Measurements from ENCODE around the gene HIF3A. TPM values are rescaled to one million over a fixed set of nuclear protein-coding genes. Genes with fewer than 3 reads are reported as not detected.
"Not testable (repeated sequence)": the region's sequence is repeated elsewhere in the genome, so short reads cannot be mapped to it uniquely, and the experiment has no call there.

HIF3A gene
- total RNA-seq, 1 experiment from 2014 or later, result 0.98 TPM

- ChIA-PET POLR2A (interaction anchor here (1.1 kb wide), 1 partner anchor 184 kb away, joined by 3 read pairs; no protein-coding TSS in a partner anchor), RAD21 (ENCODE audit: low non-redundant PET in 1 of 2, low total read pairs in 2 of 2, uncharacterized antibody in 2 of 2, unreplicated experiment in 2 of 2) (interaction anchor here in 1 of 2 experiments (1.6 kb wide), 1 partner anchor 185 kb away, joined by 3 read pairs; no protein-coding TSS in a partner anchor), CTCF (interaction anchor here (0.6 to 12.3 kb wide), 2 partner anchors 18 to 183 kb away, joined by 3 to 305 read pairs; no protein-coding TSS in a partner anchor)
- H3K36me3 ChIP-seq (ENCODE audit: control insufficient read depth in 1 of 2, insufficient read depth in 2 of 2, low read length in 2 of 2); H3K9me2 ChIP-seq (ENCODE audit: insufficient read depth); H3K9me3 ChIP-seq (ENCODE audit: control insufficient read depth in 1 of 2, insufficient read depth in 1 of 2, low read depth in 1 of 2, low read length in 2 of 2); H3K79me2 ChIP-seq (ENCODE audit: insufficient read depth, low read length); H3K27ac ChIP-seq (ENCODE audit: low read depth, low read length); H4K20me1 ChIP-seq (ENCODE audit: insufficient read depth); H2AFZ ChIP-seq (ENCODE audit: low read depth, low read length, poor library complexity, severe bottlenecking); H3K9ac ChIP-seq (ENCODE audit: low read length); BruUV-seq (replicated peaks); intact Hi-C loops (cut with micrococcal nuclease); H3K4me3 ChIP-seq (replicated peaks in 1 of 2; ENCODE audit: low read depth in 1 of 2, low read length in 2 of 2): not testable (repeated sequence)
- H3K4me1 ChIP-seq (ENCODE audit: control insufficient read depth in 1 of 2, insufficient read depth in 2 of 2, low read length in 2 of 2), result peaks cover 29% of the 10 kb centered on the region in 2 experiments
- peak; percentile 76 for ATAC-seq
- DNase-seq (ENCODE audit: low read depth, low spot score), result peak; percentile 78
- peak; percentile 91 for TF ChIP-seq SP1 (IDR thresholded peaks at IDR 0.05; ENCODE audit: low read depth)
- TF ChIP-seq FOSL1 (IDR thresholded peaks at IDR 0.05; ENCODE audit: low read depth), result peak; percentile 99
- peak; percentile 54 for TF ChIP-seq ZBTB33 (IDR thresholded peaks at IDR 0.05; ENCODE audit: extremely low read depth, insufficient replicate concordance, low read length)
- peak; percentile 73 for TF ChIP-seq MAX (IDR thresholded peaks at IDR 0.05)
- TF ChIP-seq TCF7L2 (IDR thresholded peaks at IDR 0.05; ENCODE audit: borderline replicate concordance, extremely low read depth, insufficient read depth, insufficient read length), result peak; percentile 79
- TF ChIP-seq CBX3 (IDR thresholded peaks at IDR 0.05; ENCODE audit: low read depth), result peak; percentile 86
- TF ChIP-seq POLR2AphosphoS5 (IDR thresholded peaks at IDR 0.05; ENCODE audit: low read depth, low read length), result peak; percentile 61; the same call in 1 of the 2 replicates
- TF ChIP-seq SRF (IDR thresholded peaks at IDR 0.05; ENCODE audit: low read depth), result peak; percentile 87
- TF ChIP-seq CEBPB (IDR thresholded peaks at IDR 0.05; ENCODE audit: low read depth), result peak; percentile 87
- TF ChIP-seq SIN3A (IDR thresholded peaks at IDR 0.05; ENCODE audit: low read depth), result peak; percentile 94
- TF ChIP-seq JUND (IDR thresholded peaks at IDR 0.05), result peak; percentile 97
- 0 out of 2 replicates have a peak, but pooled peaks have one; percentile 28 for TF ChIP-seq EGR1 (IDR thresholded peaks at IDR 0.05; ENCODE audit: low read depth)
- H3K27me3 ChIP-seq (ENCODE audit: insufficient read depth, low read length), result peaks cover 32% of the 10 kb centered on the region
- peak overlapping the region; percentile 45 for H3K4me2 ChIP-seq (ENCODE audit: low read length)
Observed at GRCh38 chr19:46262684-46263296, 34.1 kb upstream of the HIF3A start.

- peaks cover 15 to 16% of the 10 kb centered on the region in 2 experiments for H3K4me1 ChIP-seq (ENCODE audit: control insufficient read depth in 1 of 2, insufficient read depth in 2 of 2, low read length in 2 of 2)
- DNase-seq (ENCODE audit: low read depth, low spot score); H2AFZ ChIP-seq (ENCODE audit: low read depth, low read length, poor library complexity, severe bottlenecking); H3K9ac ChIP-seq (ENCODE audit: low read length); BruUV-seq (replicated peaks); H4K20me1 ChIP-seq (ENCODE audit: insufficient read depth); H3K36me3 ChIP-seq (ENCODE audit: control insufficient read depth in 1 of 2, insufficient read depth in 2 of 2, low read length in 2 of 2); POLR2A ChIA-PET; H3K27ac ChIP-seq (ENCODE audit: low read depth, low read length); H3K9me3 ChIP-seq (ENCODE audit: control insufficient read depth in 1 of 2, insufficient read depth in 1 of 2, low read depth in 1 of 2, low read length in 2 of 2); H3K4me2 ChIP-seq (ENCODE audit: low read length); H3K79me2 ChIP-seq (ENCODE audit: insufficient read depth, low read length); H3K4me3 ChIP-seq (replicated peaks in 1 of 2; ENCODE audit: low read depth in 1 of 2, low read length in 2 of 2); ATAC-seq; H3K9me2 ChIP-seq (ENCODE audit: insufficient read depth): not testable (repeated sequence)
- RAD21 ChIA-PET (ENCODE audit: low non-redundant PET in 1 of 2, low total read pairs in 2 of 2, uncharacterized antibody in 2 of 2, unreplicated experiment in 2 of 2), result interaction anchor here (0.7 to 1.7 kb wide), 8 partner anchors 75 to 188 kb away, joined by 3 to 14 read pairs (median 4); no protein-coding TSS in a partner anchor
- H3K27me3 ChIP-seq (ENCODE audit: insufficient read depth, low read length), result peaks cover 36% of the 10 kb centered on the region
- intact Hi-C loops (cut with micrococcal nuclease), result loop anchor here (1.0 to 2.0 kb wide), 5 partner anchors 72 to 236 kb away; no protein-coding TSS in a partner anchor
- CTCF ChIA-PET, result interaction anchor here (1.0 to 12.3 kb wide), 12 partner anchors 30 to 255 kb away, joined by 3 to 305 read pairs (median 4); no protein-coding TSS in a partner anchor
Observed at GRCh38 chr19:46264801-46265200, 32.0 kb upstream of the HIF3A start.

Data from HCT116 (cell line).